C1 segment of cervical spinal cord (tissue), 14 donors: ENCODE results near the gene IGFBP2.

Source experiments
- DNase-seq, 14 donors: peaks; one replicate each; lab custom pipeline; 2025; lab: John Stamatoyannopoulos, UW

Gene IGFBP2

DNA sequence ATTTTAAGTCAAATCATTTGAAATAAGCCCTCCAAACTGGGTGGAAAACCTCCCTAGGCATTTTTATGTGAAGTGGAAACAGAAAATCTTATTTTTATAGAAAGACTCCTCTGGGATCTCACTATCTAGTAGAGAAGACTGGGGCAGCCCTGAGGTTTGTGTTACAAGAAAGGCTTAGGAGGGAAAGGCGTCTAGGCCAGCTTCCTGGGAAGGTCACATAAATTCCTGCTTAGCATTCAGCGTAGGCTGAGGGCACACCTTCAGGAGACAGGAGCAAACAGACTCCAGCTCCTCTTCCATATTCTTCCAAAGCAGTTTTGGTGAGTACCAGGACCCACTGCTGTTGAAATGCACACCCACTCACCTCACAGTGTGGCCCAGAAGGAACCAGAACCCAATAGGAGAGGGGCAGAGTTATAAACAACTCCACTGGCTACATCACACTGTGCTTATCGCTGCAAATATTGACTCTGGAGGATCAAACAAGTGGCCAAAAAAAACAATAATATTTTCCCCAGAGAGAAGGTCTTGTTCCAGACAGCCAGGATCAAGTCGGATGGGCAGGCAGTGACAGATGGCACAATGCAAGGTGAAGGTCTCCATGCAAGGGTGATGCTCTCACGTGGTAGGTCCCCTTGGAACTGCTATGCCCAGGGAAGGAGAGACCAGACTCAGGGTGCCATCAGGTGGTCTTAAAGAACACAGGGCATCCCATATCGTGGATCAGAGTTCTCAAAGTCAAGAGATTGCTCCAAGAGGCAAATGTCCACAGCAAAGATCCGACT, 17.7 kb upstream of the IGFBP2 start:
- no peak for DNase-seq

DNA sequence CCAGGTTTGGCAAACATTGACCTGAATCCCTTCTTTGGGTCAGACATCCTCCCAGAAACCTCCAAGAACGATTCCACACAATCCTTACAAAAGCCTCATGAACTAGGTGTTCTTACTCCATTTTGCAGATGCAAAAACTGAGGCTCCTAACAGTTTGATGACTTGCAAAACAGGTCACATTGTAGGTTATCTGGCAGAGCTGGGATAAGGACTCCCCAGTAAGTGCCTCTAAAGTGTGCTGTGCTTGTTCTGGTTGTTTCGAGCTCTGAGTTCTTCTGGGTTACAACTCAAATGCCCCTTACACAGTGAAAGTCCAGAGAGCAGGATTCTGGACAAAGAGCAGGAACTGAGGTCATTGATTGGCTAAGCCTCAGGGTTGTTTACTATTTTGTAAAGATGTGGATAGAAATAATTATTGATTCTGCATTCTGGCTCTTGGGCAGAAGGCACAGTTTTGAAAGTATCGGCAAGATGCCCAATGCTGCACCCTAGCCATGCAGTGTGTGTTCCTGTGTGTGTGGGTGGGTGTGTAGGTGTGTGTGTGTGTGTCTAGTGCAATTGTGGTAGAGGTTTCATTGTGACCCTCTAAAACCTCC, 17.0 kb upstream of the IGFBP2 start:
- no peak for DNase-seq

DNA sequence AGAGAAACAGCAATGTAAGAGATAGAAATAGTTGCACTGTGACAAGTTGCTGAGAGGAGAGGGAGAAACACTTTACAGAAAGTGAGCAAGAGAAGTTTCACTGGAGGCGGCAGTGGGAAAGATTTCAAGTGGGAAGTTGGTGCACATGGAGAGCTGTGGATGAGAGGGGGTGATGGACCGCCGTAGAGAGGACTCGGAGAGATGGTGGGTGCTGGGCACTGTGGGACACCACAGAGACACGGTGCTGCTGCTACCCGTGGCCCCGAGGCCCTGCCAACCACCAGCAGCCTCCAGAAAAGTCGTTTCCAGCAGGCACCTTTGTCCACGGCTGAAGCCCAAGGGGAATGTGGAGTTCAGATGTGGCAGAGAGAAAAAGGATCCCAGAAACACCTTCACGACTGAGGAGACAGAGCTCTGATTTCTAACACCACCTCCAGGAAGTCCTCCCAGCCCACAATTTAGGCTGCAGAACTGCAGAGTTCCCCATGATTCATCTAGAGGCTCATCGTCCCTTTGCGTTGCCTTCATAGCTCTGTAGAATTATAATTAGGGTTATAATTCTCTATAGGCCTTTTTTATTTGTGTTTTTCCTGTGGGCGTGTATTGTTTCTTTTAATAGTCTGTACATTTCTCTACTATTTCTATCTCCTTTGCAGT, 15.9 kb upstream of the IGFBP2 start:
- DNase-seq, result no peak

DNA sequence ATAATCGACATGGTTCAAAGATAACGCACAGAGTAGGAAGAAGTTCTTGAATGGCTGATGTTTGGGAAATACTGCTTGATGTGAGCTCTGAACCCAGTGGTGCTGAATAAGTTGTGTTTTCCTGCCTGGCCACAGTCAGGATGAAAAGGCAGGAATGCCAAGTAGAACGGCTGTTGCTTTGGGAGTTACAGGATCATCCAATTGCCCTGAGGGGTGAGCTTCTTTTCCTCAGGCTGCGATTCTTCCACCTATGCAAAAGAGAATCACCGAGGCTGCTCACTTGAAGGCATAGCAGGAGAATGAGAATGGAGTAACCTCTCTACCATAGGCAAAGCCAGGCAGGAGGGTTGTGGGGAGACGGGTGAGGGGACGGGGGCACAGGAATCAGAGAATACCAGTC, 14.4 kb upstream of the IGFBP2 start:
- DNase-seq, result no peak

DNA sequence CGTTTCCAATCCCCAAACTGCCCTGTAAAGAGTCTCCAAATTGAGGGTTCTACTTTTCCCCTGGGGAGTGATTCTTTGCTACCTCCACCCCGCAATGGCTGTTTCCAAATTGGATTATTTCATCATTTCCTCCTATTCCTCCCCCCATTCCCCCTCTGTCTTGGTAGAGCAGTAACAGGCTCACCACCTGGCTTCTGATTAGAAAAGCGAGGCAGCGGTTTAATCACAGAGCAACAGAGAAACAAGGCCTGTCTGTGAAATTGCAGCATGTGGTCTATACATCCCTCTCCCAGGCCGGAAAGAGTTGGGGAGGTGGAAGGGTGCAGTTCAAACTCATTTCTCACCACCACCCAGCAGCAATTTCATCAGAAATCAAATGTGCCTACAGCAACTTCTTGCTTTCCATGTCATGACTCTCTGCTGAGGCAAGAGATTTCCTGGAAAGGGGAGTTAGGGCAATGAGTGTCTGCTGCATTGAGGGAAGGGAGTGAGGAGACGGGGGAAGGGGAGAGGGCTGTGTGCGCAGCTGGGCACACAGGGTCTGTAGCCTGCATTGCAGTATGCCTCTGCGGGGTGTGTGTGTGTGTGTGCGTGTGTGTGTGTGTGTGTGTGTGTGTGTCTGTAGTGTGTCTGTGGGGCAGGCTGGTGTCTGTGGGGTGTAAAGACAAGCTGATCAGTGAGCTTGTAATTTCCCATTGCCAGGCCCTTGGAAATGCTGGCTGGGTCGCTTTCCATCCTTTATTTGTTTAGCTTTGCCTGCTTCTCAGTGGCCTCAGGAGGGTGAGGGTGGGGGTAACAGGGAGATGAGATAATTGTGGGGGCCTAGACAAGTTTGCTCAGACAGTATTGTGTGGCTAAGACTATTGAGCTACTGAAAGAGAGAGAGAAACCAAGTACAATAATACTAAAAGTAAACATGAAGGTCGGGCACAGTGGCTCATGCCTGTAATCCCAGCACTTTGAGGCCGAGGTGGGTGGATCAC, 13.5 kb upstream of the IGFBP2 start:
- no peak for DNase-seq

DNA sequence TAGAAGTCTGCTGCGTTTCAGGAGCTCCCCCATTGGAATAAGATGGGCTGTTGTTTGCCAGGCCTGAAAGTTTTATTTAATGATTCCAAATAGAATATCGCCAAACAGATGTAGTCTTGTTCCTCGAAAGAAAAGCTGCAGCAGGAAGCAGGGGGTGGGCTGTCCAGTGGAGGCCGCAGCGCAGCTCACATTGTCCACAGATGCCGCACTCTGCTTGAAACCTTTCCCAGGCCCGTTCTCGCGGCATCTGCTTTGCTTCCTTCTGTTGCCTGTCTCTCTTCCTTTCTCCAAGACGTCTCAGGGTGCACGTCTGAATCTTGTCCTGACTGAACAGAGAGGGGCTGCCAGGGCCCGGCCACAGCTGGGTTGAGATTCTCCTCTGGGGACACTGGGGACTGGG, 12.4 kb upstream of the IGFBP2 start:
- no peak for DNase-seq

DNA sequence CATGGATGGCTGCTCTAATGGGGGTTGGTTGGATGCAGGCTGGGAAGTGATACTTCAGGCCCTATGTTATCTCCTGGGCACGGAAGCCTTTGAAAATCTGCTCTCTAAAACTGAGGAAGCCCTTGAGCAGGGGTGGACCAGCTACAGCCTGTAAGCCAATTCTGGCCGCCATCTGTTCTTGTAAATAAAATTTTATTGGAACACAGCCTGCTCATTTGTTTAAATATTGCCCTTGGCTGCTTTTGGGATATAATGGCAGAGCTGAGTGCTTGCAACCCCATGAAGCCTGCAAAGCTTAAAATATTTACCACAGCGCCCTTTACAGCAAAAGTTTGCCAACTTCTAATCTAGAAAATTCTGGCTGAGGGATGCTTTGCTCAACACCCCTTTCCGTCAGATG, 11.9 kb upstream of the IGFBP2 start:
- DNase-seq, result no peak

DNA sequence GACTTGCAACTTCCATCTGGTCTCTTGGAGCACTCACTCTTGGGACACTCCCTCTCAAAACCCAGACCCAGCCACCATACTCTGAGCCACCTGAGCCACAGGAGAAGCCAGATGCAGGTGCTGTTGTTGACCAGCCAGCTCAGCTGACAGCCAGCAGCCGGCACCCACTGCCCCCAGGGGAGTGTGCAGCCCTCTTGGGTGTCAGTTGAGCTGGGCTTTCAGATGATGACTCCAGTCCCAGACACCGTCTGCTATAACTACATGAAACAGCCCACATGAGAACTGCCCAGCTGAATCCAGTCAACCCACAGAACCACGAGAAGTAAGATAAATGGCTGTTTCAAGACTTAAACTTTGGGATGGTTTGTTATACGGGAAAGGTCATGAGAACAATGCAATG, 10.7 kb upstream of the IGFBP2 start:
- DNase-seq, result no peak

DNA sequence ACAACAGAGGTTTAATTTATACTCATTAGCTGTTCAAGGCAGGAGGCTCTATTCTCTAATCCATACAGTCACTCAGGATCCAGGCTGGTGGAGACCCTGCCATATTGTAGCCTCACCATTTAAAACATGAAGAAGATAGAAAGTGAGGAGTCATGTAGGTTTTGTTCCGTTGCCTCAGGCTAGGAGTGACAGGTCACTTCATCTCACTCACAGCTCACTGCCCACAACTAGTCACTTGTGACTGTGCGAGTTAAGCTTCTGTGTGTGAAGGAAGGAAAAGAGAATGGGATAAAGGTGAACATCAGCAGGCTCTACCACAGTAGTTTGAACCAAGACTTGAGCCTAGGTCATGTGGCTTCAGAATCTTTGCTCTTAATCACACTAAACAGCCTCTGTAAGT, 9.0 kb upstream of the IGFBP2 start:
- DNase-seq, result no peak

DNA sequence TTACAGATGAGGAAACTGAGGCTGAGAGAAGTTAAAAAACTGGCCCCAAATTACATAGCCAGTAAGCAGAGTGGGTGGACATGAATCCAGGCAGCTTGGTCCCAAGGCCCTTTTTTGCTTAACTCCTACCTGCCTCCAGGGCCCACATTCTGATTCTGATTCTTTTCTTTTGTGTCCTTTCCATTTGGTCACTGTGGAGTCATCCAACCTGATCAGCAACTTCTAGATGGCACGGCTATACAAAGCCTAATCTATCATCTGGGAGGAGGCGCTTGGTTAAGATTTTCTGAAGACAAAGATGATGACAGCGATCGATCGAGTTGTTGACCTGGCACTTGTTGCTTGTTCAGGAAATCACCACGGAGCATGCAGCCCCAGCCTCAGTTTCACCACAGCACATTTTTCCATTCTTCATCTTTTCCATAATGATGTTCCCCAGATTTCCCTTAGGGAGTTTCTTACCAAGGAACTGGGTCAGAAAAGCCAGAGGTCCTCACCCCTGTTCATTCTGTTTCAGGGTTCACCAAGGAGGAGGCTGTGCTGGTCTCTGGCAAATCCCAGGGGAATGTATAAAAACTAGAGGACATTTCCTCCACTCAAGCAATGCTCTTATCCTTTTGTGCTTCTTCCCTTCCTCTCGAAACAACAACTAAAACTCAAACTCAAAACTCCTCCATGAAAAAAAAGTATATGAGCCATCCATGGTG, 6.9 kb upstream of the IGFBP2 start:
- no peak for DNase-seq

DNA sequence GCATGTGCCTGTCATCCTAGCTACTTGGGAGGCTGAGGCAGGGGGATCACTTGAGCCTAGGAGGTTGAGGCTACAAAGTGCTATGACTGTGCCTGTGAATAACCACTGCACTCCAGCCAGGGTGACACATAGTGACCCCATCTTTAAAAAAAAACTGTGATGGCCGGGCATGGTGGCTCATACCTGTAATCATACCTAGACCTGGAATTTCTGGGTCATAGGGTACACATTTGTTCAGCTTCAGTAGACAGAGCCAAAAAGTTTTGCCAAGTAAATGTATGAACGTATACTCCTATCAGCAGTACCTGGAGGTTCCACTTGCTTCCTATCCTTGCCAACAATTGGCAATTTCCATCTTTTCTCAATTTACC, 6.4 kb upstream of the IGFBP2 start:
- DNase-seq, result no peak

DNA sequence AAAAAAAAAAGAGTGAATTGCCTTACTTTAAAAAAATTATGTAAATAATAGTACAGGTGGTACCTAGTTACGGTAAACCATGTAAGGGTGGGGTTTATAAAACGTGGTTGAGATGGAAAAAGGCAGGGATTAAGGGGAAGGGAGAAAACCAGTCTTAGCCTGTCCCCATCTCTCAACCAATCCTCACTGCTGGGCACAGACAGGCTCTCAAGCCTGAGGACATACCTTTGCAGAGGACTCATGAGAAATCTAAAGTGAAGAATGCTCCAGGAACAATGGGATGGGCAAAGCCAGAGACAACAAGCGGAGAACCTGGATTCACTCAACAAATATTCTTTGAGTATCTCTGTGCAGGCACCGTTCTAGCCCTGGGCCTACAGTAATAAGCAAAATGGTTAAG, 3.4 kb upstream of the IGFBP2 start:
- no peak for DNase-seq

DNA sequence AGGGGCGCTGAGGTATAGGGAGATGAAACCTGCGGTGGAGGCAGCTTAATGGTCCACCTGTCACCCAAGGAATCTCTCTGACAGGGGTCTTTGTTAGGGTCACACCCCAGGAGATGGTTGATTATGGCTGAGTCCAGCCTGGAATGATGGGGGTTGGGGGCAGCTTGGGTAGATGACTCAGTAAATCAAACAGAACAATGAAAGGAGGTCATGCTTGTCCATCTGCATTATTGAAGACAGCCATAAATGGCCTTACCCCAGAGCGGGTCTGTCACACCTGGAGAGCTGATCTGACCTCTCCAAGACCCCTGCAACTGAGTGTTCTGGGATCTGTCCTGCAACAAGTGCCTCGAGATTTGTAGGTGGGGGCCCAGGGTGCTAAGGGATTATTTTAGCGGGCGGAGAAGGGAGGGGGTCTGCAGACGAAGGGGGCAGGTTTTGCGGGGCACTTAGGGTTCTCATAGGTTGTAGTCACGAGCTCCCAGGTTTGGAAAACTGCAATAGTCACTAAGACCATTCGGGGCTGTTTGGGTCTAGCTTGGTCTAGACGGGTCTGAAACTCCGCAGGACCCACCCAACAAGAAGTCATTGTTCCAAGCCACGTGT, 771 bp upstream of the IGFBP2 start:
- no peak for DNase-seq

DNA sequence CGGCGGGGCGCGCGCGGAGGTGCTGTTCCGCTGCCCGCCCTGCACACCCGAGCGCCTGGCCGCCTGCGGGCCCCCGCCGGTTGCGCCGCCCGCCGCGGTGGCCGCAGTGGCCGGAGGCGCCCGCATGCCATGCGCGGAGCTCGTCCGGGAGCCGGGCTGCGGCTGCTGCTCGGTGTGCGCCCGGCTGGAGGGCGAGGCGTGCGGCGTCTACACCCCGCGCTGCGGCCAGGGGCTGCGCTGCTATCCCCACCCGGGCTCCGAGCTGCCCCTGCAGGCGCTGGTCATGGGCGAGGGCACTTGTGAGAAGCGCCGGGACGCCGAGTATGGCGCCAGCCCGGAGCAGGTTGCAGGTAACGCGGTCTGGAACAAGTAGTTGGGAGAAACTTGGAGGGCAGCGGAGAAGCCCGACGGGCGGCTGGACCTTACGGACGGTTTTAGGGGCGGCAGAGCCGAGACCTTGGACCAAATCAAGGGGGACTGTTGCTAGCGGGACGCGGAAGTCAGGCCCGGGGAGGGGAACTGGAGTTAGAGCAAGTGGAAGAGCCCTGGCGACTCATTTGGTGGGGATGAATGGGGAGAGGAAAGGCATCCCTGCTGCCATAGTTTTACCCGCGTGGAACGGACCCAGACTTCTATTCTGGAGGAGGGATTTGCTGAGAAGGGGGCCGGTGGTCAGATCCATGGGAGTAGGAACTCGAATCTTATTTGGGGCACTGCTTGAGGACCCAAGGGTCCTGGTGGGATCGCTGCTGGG, 573 bp downstream of the IGFBP2 start:
- DNase-seq, result no peak

DNA sequence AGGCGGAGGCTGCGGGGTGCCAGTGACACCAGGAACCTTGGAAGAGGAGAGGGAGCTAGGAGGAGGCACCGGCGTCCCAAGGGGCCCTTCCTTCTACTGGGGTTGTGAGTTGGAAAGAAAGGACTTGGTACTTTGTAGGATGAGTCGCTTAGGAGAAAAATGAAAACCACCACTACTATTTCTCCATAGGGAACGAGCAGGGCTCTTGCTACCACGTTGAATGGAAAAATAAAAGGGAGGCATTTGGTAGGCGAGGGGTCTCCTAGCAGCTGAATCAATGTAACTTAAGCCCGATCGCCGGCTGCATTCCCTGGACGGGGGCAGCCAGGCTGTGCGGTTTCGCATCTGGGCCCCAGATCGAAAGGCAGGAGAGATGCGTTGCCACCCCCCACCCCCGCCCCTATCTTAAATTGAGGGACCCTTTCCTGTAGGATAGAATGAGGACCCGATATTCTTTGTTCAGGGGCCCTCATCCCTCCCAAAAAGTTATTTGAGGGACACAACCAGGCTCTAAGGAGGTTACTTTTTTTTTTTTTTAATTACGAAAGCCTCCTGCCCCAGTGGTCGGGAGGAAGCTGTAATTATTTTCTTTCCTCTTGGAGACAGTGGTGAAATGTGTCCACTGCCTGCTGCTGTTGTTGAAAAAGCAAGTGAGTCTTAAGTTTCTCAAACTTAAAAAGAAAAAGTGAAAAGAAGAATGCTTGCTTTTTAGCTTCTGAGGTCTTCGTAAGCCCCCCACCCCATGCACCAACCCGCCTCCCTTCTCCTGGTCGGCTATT, 1.3 kb downstream of the IGFBP2 start:
- no peak for DNase-seq

DNA sequence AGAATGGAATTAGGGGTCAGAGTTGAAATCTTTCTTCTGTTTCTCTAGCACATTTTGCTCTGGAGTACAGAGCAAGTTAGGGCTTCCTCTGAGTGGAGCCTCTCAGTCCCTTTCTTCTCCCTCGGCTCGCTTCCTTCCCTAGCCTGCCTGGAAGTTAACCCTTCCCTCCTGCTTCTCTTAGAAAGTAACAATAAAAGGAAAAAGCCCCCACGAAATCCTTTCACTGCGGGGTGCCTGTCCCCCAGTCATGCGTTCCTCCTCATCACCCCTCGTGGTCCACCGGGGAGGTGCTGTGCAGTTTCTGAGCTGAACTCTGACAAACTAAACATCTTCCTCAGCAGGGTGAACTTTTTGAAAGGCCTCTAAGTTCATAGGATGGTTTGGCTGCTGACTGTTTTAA, 2.0 kb downstream of the IGFBP2 start:
- DNase-seq, result no peak

DNA sequence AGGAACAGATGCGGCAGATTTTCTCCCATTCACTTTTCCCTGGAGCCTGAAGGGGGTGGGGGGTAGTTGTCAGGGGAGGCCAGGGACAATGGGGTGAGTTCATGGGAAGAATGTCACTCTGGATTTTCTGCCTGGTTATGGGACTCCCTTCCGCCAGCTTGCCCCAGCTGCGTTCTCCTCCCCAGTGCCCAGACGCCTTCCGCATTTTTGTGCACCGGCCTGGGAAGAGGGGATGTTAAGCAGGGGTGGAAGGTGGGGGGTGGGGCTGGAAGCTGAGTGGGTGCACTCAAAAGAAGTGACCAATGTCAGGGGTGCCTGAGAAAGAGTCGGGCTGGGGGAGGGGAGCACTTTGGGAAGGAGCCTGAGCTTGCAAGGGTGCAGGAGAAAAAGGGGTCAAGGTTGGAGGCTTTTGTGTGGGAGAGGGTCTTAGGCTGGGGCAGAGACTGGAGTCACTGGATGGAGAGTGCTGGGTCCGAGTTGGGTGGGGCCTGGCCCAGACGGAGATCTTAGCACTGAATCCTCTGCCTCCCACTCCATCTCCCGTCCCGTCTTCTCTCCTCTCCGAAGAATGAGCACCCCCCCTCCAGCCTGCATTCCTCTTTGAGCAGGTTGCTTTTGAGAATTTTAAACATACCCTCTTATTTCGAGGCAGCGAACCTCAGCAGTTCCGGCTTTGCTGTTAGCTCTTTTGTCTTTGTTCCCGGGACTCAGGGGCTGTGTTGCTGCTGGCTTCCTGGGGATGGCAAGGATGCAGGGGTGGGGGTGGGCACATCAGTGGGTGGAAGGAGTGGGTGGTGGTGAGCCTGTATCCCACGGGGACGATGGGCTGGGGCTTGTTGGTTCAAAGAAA, 2.7 kb downstream of the IGFBP2 start:
- no peak for DNase-seq
